ENCODE results near the gene CARNS1. TPM values are rescaled to one million over a fixed set of nuclear protein-coding genes. Genes with fewer than 3 reads are reported as not detected.

Gene CARNS1
- total RNA-seq, 1 experiment from 2014 or later: not detected

DNA sequence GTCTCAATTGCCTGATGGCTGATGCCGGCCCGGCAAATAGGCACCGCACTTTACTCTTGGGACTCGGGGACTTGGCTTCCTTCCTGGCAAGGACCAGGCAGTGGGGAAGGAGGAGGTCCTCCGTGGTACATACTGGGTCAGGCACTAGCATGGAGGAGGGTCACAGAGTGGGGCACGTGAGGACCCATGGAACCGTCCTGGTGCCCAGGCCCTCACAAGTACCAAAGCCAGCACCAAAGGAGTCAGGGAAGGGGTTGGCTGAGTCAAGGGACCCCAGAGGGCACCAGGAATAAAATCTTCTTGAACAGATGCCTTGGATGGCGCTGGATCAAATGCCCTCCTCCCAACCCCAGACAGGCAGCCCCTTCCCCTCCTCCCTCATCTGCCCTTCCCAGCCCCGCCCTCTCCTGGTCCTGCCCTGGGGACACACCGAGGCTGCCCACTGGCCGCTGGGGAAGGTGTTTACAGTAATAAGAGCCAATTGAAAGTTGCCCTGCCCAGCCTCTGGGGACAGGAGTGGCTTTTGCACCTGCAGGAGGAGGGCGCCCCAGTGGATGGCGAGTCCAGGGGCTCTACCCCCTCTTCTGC is 5.6 kb upstream of the CARNS1 start:
- Mint-ChIP-seq H3K27me3 (ENCODE audit: unreplicated experiment) (peaks cover 42% of the 10 kb centered on the region), H3K9me3 (ENCODE audit: low read depth, unreplicated experiment) (no peaks in the 10 kb centered on the region), H3K4me3 (ENCODE audit: low read depth, unreplicated experiment) (no peak overlapping the region), H3K36me3 (ENCODE audit: insufficient read depth, unreplicated experiment) (peaks cover 4% of the 10 kb centered on the region), H3K4me1 (ENCODE audit: low read depth, unreplicated experiment) (no peaks in the 10 kb centered on the region), H3K27ac (ENCODE audit: unreplicated experiment) (no peak overlapping the region)
- DNase-seq: peak; percentile 43
- no TSS peak for BruUV-seq (replicated peaks)
- intact Hi-C loops (cut with micrococcal nuclease; ENCODE audit: unreplicated experiment): no loop called here
- CTCF ChIA-PET: no interaction called here
- TF ChIP-seq, protein P1, sequence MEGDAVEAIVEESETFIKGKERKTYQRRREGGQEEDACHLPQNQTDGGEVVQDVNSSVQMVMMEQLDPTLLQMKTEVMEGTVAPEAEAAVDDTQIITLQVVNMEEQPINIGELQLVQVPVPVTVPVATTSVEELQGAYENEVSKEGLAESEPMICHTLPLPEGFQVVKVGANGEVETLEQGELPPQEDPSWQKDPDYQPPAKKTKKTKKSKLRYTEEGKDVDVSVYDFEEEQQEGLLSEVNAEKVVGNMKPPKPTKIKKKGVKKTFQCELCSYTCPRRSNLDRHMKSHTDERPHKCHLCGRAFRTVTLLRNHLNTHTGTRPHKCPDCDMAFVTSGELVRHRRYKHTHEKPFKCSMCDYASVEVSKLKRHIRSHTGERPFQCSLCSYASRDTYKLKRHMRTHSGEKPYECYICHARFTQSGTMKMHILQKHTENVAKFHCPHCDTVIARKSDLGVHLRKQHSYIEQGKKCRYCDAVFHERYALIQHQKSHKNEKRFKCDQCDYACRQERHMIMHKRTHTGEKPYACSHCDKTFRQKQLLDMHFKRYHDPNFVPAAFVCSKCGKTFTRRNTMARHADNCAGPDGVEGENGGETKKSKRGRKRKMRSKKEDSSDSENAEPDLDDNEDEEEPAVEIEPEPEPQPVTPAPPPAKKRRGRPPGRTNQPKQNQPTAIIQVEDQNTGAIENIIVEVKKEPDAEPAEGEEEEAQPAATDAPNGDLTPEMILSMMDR (IDR thresholded peaks at IDR 0.05; ENCODE audit: unreplicated experiment): no peak

DNA sequence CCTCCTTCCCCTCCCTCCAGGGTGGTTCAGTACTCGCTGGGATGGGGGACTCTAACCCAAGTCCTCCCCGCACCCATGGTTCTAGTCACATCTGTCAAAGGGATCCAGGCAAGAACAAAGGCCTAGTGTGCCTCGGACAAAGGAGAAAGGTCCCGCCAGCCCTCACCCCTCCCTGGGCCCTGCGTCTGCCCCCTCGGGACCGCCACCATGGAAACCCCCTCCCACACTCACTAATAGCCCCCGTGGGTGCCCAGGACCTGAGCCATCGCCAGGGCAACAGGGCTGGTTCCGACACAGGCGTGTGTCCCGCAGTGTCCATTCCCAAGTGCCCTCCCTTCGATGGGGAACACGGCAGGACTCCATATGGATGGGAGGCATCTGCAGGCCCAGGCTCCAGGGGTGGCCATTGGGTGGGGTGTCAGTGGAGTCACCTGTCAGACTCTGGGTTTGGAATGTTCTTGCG is 5.1 kb upstream of the CARNS1 start:
- intact Hi-C loops (cut with micrococcal nuclease; ENCODE audit: unreplicated experiment): no loop called here
- no peak overlapping the region for H3K4me3 Mint-ChIP-seq (ENCODE audit: low read depth, unreplicated experiment)
- TF ChIP-seq, protein P1 (IDR thresholded peaks at IDR 0.05; ENCODE audit: unreplicated experiment): no peak
- no peak overlapping the region for H3K27ac Mint-ChIP-seq (ENCODE audit: unreplicated experiment)
- H3K4me1 Mint-ChIP-seq (ENCODE audit: low read depth, unreplicated experiment): no peaks in the 10 kb centered on the region
- peaks cover 48% of the 10 kb centered on the region for H3K27me3 Mint-ChIP-seq (ENCODE audit: unreplicated experiment)
- no peaks in the 10 kb centered on the region for H3K9me3 Mint-ChIP-seq (ENCODE audit: low read depth, unreplicated experiment)
- BruUV-seq (replicated peaks): no TSS peak
- DNase-seq: no peak
- peaks cover 4% of the 10 kb centered on the region for H3K36me3 Mint-ChIP-seq (ENCODE audit: insufficient read depth, unreplicated experiment)
- CTCF ChIA-PET: no interaction called here

DNA sequence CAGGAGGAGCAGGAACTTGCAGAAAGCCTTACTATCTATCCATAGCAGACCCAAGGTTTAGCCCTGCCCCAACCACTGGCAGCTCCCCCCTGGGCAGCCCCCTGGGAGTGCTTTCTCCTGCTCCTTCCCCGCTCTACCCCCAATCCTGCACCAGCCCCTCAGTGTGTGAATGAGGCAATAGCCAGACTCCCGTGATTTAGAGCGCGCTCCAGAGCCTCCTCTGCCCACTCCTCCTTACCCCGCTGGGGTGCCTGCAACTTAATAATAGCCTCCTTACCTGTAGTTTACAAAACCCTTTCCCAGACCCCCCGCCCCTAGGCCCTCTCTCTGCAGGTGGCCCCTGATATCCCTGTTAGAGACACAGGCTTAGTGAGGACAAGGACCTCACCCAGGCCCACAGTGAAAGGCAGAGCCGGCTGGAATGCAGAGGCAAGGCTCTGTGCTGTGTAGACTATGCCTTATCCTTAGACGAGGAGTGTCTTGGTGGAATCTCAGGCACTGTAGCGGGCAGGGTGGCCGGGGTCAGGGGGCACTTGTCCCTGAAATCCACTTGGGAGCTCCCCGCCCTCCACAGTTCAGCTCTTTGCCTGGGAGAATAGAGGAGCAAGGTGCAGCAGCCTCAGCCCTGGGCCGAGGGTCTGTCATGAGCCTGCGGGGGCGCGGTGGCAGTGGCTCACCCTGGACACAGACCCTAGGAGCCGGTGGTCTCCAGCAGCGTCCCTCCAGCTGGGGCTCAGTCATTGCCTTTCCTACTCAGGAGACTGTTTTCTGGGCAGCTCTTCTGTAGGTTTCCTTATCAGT is 4.3 kb upstream of the CARNS1 start:
- no peak overlapping the region for H3K27ac Mint-ChIP-seq (ENCODE audit: unreplicated experiment)
- DNase-seq: no peak
- H3K36me3 Mint-ChIP-seq (ENCODE audit: insufficient read depth, unreplicated experiment): peaks cover 4% of the 10 kb centered on the region
- TF ChIP-seq, protein P1 (IDR thresholded peaks at IDR 0.05; ENCODE audit: unreplicated experiment): no peak
- intact Hi-C loops (cut with micrococcal nuclease; ENCODE audit: unreplicated experiment): no loop called here
- peaks cover under 1% of the 10 kb centered on the region for H3K4me1 Mint-ChIP-seq (ENCODE audit: low read depth, unreplicated experiment)
- CTCF ChIA-PET: interaction anchor here (0.6 kb wide), 1 partner anchor 475 kb away, joined by 3 read pairs; no protein-coding TSS in a partner anchor
- H3K9me3 Mint-ChIP-seq (ENCODE audit: low read depth, unreplicated experiment): no peaks in the 10 kb centered on the region
- peaks cover 55% of the 10 kb centered on the region for H3K27me3 Mint-ChIP-seq (ENCODE audit: unreplicated experiment)
- H3K4me3 Mint-ChIP-seq (ENCODE audit: low read depth, unreplicated experiment): no peak overlapping the region
- no TSS peak for BruUV-seq (replicated peaks)

DNA sequence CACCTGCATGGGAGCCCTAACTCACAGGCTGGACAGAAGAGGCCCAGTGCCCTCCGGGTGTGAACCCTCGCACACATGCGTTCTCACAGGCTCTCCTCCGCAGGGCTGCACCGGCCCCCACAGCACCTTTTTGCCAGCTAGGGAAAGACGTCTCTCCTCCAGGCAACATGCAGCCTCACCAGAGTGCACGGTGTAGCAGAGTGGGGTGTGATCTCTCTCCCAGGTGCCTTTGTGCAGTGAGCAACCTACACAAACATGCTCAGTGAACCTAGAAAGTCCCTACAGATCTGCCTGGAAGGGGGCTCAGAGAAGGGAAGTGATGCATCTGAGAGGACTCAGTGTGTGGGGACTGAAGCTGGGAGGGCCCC is 3.7 kb upstream of the CARNS1 start:
- peaks cover 9% of the 10 kb centered on the region for H3K36me3 Mint-ChIP-seq (ENCODE audit: insufficient read depth, unreplicated experiment)
- TF ChIP-seq, protein P1 (IDR thresholded peaks at IDR 0.05; ENCODE audit: unreplicated experiment): no peak
- intact Hi-C loops (cut with micrococcal nuclease; ENCODE audit: unreplicated experiment): no loop called here
- no peak overlapping the region for H3K4me3 Mint-ChIP-seq (ENCODE audit: low read depth, unreplicated experiment)
- DNase-seq: no peak
- CTCF ChIA-PET: no interaction called here
- H3K4me1 Mint-ChIP-seq (ENCODE audit: low read depth, unreplicated experiment): peaks cover 6% of the 10 kb centered on the region
- peaks cover 61% of the 10 kb centered on the region for H3K27me3 Mint-ChIP-seq (ENCODE audit: unreplicated experiment)
- H3K27ac Mint-ChIP-seq (ENCODE audit: unreplicated experiment): no peak overlapping the region
- no peaks in the 10 kb centered on the region for H3K9me3 Mint-ChIP-seq (ENCODE audit: low read depth, unreplicated experiment)
- BruUV-seq (replicated peaks): no TSS peak

Measured in Calu3 (cell line).